ENCODE measurements around the gene IFI16.
"Not testable (repeated sequence)": the region's sequence is repeated elsewhere in the genome, so short reads cannot be mapped to it uniquely, and the experiment has no call there.

DNA sequence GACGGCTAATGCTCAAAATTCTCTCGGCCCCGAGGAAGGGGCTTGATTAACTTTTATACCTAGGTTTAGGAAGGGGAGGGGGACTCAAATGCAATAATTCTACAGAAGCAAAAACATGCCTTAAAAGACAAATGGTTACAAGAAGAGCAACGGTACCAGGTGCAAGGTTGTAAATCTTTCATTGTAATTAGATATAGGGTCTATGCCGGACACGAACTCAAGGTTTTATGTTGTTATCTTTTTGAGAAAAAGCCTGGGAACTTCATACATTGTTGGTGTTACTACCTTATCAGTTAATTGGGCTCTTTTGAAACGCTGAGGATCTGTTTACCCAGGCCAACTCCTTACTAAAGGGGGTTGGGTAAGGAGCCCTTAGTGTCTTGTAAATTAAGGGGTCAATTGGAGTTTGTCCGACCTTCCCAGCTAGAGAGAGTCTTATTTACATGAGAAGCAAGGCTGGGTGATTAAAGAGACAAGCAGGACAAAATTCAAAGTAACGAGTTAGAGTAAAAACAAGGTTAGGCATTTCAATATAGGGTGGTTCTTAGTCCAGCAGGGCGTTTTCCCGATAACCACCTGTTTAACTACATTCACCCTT is 3.4 kb upstream of the IFI16 start:
- TF ChIP-seq, protein P1, sequence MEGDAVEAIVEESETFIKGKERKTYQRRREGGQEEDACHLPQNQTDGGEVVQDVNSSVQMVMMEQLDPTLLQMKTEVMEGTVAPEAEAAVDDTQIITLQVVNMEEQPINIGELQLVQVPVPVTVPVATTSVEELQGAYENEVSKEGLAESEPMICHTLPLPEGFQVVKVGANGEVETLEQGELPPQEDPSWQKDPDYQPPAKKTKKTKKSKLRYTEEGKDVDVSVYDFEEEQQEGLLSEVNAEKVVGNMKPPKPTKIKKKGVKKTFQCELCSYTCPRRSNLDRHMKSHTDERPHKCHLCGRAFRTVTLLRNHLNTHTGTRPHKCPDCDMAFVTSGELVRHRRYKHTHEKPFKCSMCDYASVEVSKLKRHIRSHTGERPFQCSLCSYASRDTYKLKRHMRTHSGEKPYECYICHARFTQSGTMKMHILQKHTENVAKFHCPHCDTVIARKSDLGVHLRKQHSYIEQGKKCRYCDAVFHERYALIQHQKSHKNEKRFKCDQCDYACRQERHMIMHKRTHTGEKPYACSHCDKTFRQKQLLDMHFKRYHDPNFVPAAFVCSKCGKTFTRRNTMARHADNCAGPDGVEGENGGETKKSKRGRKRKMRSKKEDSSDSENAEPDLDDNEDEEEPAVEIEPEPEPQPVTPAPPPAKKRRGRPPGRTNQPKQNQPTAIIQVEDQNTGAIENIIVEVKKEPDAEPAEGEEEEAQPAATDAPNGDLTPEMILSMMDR (IDR thresholded peaks at IDR 0.05; ENCODE audit: low read length) = not testable (repeated sequence)
- not testable (repeated sequence) for TF ChIP-seq EZH2 (optimal IDR thresholded peaks at IDR 0.05; ENCODE audit: low read depth, low read length); EZH2phosphoT487 (IDR thresholded peaks at IDR 0.05; ENCODE audit: low read length)
